AG09319 (cell line): ENCODE data around the gene ZAR1.

Source experiments
- DNase-seq: peaks from one replicate; pipeline ENCODE4 v3.0.0-alpha.2; 2010; ENCODE audit warnings: low read depth; ENCODE audit errors: extremely low read depth
- CTCF ChIP-seq: IDR thresholded peaks from 2 replicates; pipeline ENCODE4 v1.5.1; 2011; ENCODE audit warnings: low read depth, mild to moderate bottlenecking, inconsistent platforms, low read length, moderate library complexity

Gene ZAR1

GRCh38 chr4:48475770-48476169 is 14.3 kb upstream of the ZAR1 start:
- TF ChIP-seq CTCF = no peak
- no peak for DNase-seq

GRCh38 chr4:48478273-48478672 is 11.8 kb upstream of the ZAR1 start:
- no peak for DNase-seq
- no peak for TF ChIP-seq CTCF

- DNase-seq = no peak
Observed at GRCh38 chr4:48481581-48481980, 8.5 kb upstream of the ZAR1 start.

GRCh38 chr4:48483006-48483776 is 6.9 kb upstream of the ZAR1 start, which contains the start of gene SLC10A4:
Gene SLC10A4 (plus strand): TSS chr4:48483343. CDS start chr4:48483562, 219 bp downstream.
- TF ChIP-seq CTCF = no peak
- DNase-seq = no peak

More at GRCh38 chr4:48481581-48481980, 8.5 kb upstream of the ZAR1 start:
- TF ChIP-seq CTCF = no peak

- DNase-seq = no peak
- TF ChIP-seq CTCF = no peak
Observed at GRCh38 chr4:48483777-48484493, 6.1 kb upstream of the ZAR1 start.

GRCh38 chr4:48484494-48485168 is 5.4 kb upstream of the ZAR1 start:
- no peak for DNase-seq
- no peak for TF ChIP-seq CTCF

- DNase-seq = no peak
Observed at GRCh38 chr4:48489683-48490011, 405 bp upstream of the ZAR1 start.

More at GRCh38 chr4:48489683-48490011, 405 bp upstream of the ZAR1 start:
- TF ChIP-seq CTCF = no peak
